Activated CD4-positive, alpha-beta T cell treated with anti-CD3 and anti-CD28 coated beads for 36 hours (primary cell): Measurements from ENCODE around the gene SLC14A1. TPM values are rescaled to one million over a fixed set of nuclear protein-coding genes. Genes with fewer than 3 reads are reported as not detected.

Source experiments
- ATAC-seq: fragments of 200-7000 bp; cut with Tn5 transposase; one replicate; pipeline ENCODE4 v1.10.0; 2021; ENCODE audit warnings: mild to moderate bottlenecking, moderate library complexity
- CTCF ChIA-PET: fragments of 350-600 bp; sonication (Branson Sonifier 250); formaldehyde crosslinking; loops from one replicate; lab custom pipeline; 2021; ENCODE audit warnings: antibody characterized with exemption; lab: Charles Lee
- POLR2A ChIA-PET: fragments of 350-600 bp; sonication (Branson Sonifier 250); formaldehyde crosslinking; loops from one replicate; lab custom pipeline; 2021; ENCODE audit warnings: antibody characterized with exemption, inconsistent platforms; lab: Charles Lee
- DNase-seq: peaks from one replicate; pipeline ENCODE4 v3.0.0-alpha.2; 2020
- H3K27ac Mint-ChIP-seq: one replicate; pipeline ENCODE4 v1.8.0; 2021; ENCODE audit warnings: mixed read lengths
- H3K27me3 Mint-ChIP-seq: one replicate; pipeline ENCODE4 v1.8.0; 2021; ENCODE audit warnings: mixed read lengths
- H3K36me3 Mint-ChIP-seq: one replicate; pipeline ENCODE4 v1.8.0; 2021; ENCODE audit warnings: low read depth, mixed read lengths
- H3K4me1 Mint-ChIP-seq: one replicate; pipeline ENCODE4 v1.8.0; 2021; ENCODE audit warnings: mixed read lengths
- H3K4me3 Mint-ChIP-seq: one replicate; pipeline ENCODE4 v1.8.0; 2021; ENCODE audit warnings: mild to moderate bottlenecking, moderate library complexity, mixed read lengths
- H3K9me3 Mint-ChIP-seq: one replicate; pipeline ENCODE4 v1.8.0; 2021; ENCODE audit warnings: low read depth, mixed read lengths
- intact Hi-C, 2 experiments: fragments of 100-400 bp; cut with DNase I in 1 of 2; cut with micrococcal nuclease in 1 of 2; formaldehyde crosslinking; loops; one replicate each; pipeline versions ENCODE4 v1.14.2 to v1.15.1; 2022 to 2024; cut with DNase I, micrococcal nuclease
- total RNA-seq, 2 experiments: library from RNA; stranded (reverse); gene quantifications; one replicate each; pipeline ENCODE4 v1.2.3, GENCODE V29; 2021

SLC14A1 gene
- total RNA-seq, 2 experiments from 2014 or later, result 1.3 to 1.5 TPM

DNA sequence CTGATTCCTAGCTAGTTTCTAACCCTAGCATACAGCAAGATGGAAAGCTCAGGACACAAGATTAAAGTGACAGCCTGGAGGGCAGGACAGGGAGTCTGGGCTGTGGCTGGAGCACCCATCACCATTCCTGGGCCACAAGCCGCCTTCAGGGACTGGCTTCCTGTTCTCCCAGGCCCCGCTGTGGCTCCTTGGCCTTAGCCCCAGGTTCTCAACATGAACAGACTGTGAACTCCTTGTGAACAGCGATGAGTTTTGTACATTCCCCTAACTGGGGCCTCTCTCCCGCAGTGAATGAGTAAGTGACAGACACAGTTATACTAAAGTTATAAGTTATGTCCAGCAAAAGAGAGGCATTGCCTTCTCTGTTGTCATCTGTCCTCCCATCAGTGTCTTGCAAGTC is 35.9 kb upstream of the SLC14A1 start:
- no peaks in the 10 kb centered on the region for H3K36me3 Mint-ChIP-seq
- ATAC-seq (peak; percentile 8), DNase-seq (peak; percentile 40)
- ChIA-PET CTCF (interaction anchor here (0.6 to 5.1 kb wide), 17 partner anchors 10 to 473 kb away, joined by 3 to 71 read pairs (median 4); no protein-coding TSS in a partner anchor), POLR2A (interaction anchor here (1.4 kb wide), 1 partner anchor 18 kb away, joined by 5 read pairs; no protein-coding TSS in a partner anchor)
- no peaks in the 10 kb centered on the region for H3K9me3 Mint-ChIP-seq
- peaks cover 21% of the 10 kb centered on the region for H3K27me3 Mint-ChIP-seq
- H3K27ac Mint-ChIP-seq, result peak overlapping the region; percentile 51
- intact Hi-C loops, result no loop called here
- H3K4me3 Mint-ChIP-seq, result peak overlapping the region; percentile 69
- H3K4me1 Mint-ChIP-seq, result peaks cover 69% of the 10 kb centered on the region

DNA sequence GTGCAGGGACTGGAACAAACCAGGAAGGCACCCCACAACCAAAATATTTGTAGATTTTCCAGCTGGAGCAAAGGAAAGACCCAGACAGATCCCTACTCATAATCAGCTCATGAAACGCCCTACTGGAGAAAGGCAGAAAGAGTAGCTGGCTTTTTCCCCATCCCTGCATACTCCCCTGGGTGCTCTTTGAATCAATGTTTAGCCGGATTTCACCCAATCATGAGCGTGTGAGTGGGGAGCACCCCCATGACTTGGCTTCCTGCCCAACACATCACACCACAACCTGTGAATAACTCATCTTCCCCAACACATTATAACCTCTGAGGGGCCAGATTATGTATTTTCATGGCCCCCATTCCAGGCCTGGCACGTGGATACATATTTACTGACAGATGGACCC is 35.1 kb upstream of the SLC14A1 start:
- DNase-seq (peak; percentile 86), ATAC-seq (peak; percentile 48)
- Mint-ChIP-seq H3K27me3 (peaks cover 16% of the 10 kb centered on the region), H3K4me1 (peaks cover 62% of the 10 kb centered on the region), H3K36me3 (no peaks in the 10 kb centered on the region), H3K4me3 (peak overlapping the region; percentile 69), H3K27ac (peak overlapping the region; percentile 51), H3K9me3 (no peaks in the 10 kb centered on the region)
- POLR2A ChIA-PET, result interaction anchor here (1.4 kb wide), 1 partner anchor 18 kb away, joined by 5 read pairs; no protein-coding TSS in a partner anchor
- CTCF ChIA-PET, result interaction anchor here (0.7 to 5.1 kb wide), 11 partner anchors 11 to 385 kb away, joined by 3 to 71 read pairs (median 6); no protein-coding TSS in a partner anchor
- intact Hi-C loops, result no loop called here

DNA sequence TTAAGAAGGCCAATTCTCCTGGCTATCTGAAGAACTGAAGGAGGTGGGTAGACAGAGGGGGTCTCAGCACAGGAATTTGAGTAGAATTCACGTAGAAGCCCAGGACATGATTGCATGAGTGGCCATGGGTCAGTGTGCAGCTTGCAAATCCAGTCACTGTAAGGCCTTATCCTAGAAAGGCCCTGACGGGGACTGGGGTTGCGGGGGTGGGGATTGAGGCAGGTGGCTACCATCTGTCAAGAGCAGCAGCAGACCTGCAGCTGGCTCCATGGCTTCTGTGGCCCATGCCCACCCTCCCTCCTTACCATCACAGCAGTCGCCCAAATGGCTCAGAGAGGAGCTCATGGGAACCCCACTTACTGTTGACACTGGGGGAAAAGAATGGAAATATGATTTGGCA is 34.6 kb upstream of the SLC14A1 start:
- no peak for ATAC-seq
- no peaks in the 10 kb centered on the region for H3K9me3 Mint-ChIP-seq
- no peak for DNase-seq
- POLR2A ChIA-PET, result interaction anchor here (1.4 kb wide), 1 partner anchor 19 kb away, joined by 5 read pairs; no protein-coding TSS in a partner anchor
- CTCF ChIA-PET, result interaction anchor here (0.6 to 5.1 kb wide), 12 partner anchors 11 to 384 kb away, joined by 3 to 71 read pairs (median 5); no protein-coding TSS in a partner anchor
- no peak overlapping the region for H3K4me3 Mint-ChIP-seq
- no peaks in the 10 kb centered on the region for H3K36me3 Mint-ChIP-seq
- peaks cover 16% of the 10 kb centered on the region for H3K27me3 Mint-ChIP-seq
- H3K27ac Mint-ChIP-seq, result no peak overlapping the region
- intact Hi-C loops, result no loop called here
- peaks cover 57% of the 10 kb centered on the region for H3K4me1 Mint-ChIP-seq

DNA sequence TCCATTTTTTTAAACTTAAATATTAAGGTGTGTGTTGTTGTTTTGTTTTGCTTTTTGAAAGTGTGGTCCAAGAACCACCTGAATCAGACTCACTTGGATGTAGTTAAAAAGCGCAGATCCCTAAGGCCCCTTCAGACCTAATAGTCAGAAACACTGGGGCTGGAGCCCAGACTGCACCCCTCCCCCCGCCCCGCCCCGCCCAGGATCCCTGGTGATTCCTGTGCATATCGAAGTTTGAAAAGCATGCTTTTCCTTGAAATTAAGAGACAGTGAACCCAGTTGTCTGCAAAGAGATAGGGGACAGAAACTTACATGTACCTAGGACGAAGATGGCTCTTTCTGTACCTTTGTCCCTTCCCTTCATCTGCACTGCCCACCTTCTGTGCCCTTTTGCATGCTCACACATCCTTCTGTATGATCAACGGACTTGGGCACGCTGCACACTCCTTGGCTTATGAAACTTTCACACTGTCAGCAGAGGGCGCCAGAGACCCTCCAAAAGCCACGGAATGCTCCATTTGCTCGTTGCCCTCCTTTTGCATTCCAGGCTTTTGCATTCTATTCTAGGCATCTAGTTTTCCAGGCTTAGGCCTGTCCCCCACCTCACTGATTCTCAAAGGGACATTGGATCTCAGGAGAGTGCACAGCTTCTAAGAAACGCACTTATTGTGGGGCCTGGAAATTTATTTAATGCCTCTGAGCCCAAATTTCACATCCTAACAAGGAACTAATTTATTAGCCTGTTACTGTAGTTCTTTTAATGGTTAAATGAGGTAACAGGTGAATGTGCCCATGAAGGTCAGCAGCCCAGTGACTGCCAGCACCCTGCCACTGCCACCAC is 32.8 kb upstream of the SLC14A1 start:
- Mint-ChIP-seq H3K9me3 (peaks cover 6% of the 10 kb centered on the region), H3K36me3 (no peaks in the 10 kb centered on the region), H3K4me1 (peaks cover 42% of the 10 kb centered on the region), H3K4me3 (no peak overlapping the region), H3K27me3 (peaks cover 7% of the 10 kb centered on the region), H3K27ac (no peak overlapping the region)
- ChIA-PET POLR2A (no interaction called here), CTCF (interaction anchor here (1.0 to 5.1 kb wide), 8 partner anchors 21 to 382 kb away, joined by 3 to 71 read pairs (median 6); no protein-coding TSS in a partner anchor)
- peak; percentile 87 for DNase-seq
- ATAC-seq, result peak; percentile 17
- intact Hi-C loops, result loop anchor here (1.0 to 2.0 kb wide), 7 partner anchors 148 to 382 kb away; partner anchors contain the start of genes EPG5 (in 1 of the 2) and PSTPIP2 (in 1 of the 2)

DNA sequence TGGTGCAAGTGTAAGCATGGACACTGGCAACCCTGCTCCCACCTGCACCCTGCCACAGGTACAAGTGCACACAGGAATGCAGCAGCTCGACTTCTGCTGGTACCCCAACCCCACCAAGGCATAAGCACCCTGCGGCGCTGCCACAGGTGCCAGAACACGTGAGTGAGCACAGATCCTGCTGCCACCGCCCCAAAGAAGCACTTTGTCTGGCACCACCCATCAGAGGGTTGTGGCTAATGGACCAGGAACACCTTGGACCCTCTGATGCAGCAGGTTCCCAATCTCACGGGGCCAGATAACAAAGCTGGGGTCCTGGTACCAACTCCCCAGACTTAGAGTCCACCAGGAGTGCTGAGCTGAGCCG is 32.2 kb upstream of the SLC14A1 start:
- peaks cover 6% of the 10 kb centered on the region for H3K9me3 Mint-ChIP-seq
- no peak overlapping the region for H3K4me3 Mint-ChIP-seq
- no peaks in the 10 kb centered on the region for H3K36me3 Mint-ChIP-seq
- ATAC-seq, result no peak
- ChIA-PET CTCF (interaction anchor here (1.0 to 3.9 kb wide), 7 partner anchors 25 to 381 kb away, joined by 3 to 33 read pairs (median 6); no protein-coding TSS in a partner anchor), POLR2A (no interaction called here)
- no peak for DNase-seq
- H3K27ac Mint-ChIP-seq, result no peak overlapping the region
- intact Hi-C loops, result loop anchor here (1.0 to 2.0 kb wide), 7 partner anchors 147 to 382 kb away; partner anchors contain the start of genes EPG5 (in 1 of the 2) and PSTPIP2 (in 1 of the 2)
- H3K27me3 Mint-ChIP-seq, result peaks cover 7% of the 10 kb centered on the region
- peaks cover 36% of the 10 kb centered on the region for H3K4me1 Mint-ChIP-seq

DNA sequence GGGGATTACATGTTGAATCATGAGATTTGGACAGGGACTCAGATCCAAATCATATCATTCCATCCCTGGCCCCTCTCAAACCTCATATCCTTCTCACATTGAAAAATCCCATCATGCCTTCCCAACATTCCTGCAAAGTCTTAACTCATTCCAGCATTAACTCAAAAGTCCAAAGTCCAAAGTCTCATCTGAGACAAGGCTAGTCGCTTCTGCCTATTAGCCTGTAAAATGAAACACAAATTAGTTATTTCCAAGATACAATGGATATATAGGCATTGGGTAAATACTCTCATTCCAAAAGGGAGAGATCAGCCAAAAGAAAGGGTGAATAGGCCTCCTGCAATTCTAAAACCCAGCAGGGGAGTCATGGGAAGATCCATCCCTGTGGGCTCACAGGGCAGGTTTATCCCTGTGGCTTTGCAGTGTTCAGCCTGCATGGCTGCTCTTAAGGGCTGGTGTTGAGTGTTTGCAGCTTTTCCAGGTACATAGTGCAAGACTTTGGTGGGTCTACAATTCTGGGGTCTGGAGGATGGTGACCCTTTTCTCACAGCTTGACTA is 21.2 kb upstream of the SLC14A1 start:
- CTCF ChIA-PET, result no interaction called here
- no peak overlapping the region for H3K4me3 Mint-ChIP-seq
- intact Hi-C loops, result no loop called here
- POLR2A ChIA-PET, result no interaction called here
- no peak overlapping the region for H3K27ac Mint-ChIP-seq
- DNase-seq (no peak), ATAC-seq (no peak)
- no peaks in the 10 kb centered on the region for H3K4me1 Mint-ChIP-seq
- H3K27me3 Mint-ChIP-seq, result no peaks in the 10 kb centered on the region
- H3K36me3 Mint-ChIP-seq, result peaks cover 2% of the 10 kb centered on the region
- H3K9me3 Mint-ChIP-seq, result peaks cover 15% of the 10 kb centered on the region

DNA sequence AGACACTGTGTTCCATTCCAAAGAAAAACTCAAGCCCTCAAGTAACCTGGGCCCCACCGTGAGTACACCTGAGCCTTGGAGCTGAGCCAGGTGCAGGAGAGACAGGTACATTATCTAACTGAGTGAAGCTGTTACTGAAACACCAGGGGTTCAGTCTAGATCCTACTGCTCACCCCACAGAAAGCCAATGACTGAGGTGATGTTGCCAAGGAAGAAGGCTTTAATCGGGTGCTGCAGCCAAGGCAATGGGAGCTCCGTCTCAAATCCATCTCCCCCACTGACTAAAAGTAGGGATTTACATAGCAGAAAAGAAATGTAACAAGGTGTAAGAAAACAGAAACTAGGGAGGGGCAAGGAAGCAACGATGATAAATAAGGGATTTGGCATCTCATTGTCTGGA is 15.2 kb upstream of the SLC14A1 start:
- intact Hi-C loops, result no loop called here
- ChIA-PET CTCF (interaction anchor here (0.7 to 1.5 kb wide), 3 partner anchors 12 to 67 kb away, joined by 3 to 5 read pairs (median 5); no protein-coding TSS in a partner anchor), POLR2A (no interaction called here)
- DNase-seq (no peak), ATAC-seq (no peak)
- Mint-ChIP-seq H3K27me3 (no peaks in the 10 kb centered on the region), H3K36me3 (peaks cover 8% of the 10 kb centered on the region), H3K27ac (no peak overlapping the region), H3K4me3 (no peak overlapping the region), H3K9me3 (peaks cover 15% of the 10 kb centered on the region), H3K4me1 (no peaks in the 10 kb centered on the region)

DNA sequence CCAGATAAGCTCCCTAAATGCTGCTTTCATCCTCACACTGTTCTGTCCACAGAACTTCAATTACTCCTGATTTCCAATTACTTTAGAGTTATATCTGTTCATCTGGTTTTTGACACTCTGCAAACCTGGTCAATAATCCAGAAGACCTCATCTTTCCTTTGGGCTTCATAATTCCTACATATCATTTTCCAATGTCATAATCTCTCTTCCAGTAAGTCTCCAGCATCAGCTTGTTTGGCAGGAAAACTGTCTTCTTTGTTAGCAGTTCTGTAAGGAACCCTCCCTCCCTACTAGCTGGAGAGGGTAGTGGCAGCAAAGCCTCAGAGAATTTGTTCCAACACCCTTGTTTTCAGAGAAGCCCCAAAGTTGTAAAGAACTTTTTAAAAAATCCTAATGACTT is 11.9 kb upstream of the SLC14A1 start:
- ATAC-seq, result no peak

DNA sequence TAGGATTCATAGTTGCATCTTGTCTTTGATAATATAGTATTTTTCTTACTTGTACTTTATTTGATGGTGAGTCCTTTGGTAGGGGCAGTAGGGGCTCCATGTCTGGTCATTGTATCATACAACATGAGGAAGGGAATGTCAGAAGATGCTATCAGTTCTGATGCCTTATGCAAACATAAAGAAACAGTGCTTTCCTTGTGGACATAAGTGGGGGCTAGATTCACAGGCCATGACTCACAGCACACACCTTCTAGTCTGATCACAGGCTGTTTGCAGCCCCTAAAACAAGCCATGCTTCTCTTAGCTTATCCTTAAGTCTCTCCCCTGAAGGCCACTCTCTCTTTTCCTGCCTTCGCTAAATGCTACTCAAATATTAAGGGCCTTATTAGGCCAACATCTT is 10.7 kb upstream of the SLC14A1 start:
- intact Hi-C loops, result no loop called here
- Mint-ChIP-seq H3K4me1 (no peaks in the 10 kb centered on the region), H3K27me3 (no peaks in the 10 kb centered on the region), H3K27ac (no peak overlapping the region), H3K9me3 (peaks cover 6% of the 10 kb centered on the region), H3K4me3 (no peak overlapping the region), H3K36me3 (peaks cover 2% of the 10 kb centered on the region)
- CTCF ChIA-PET, result interaction anchor here (1.9 kb wide), 1 partner anchor 10 kb away, joined by 6 read pairs; no protein-coding TSS in a partner anchor
- POLR2A ChIA-PET, result no interaction called here
- no peak for DNase-seq
- ATAC-seq, result no peak

More for the DNA sequence above, 11.9 kb upstream of the SLC14A1 start:
- DNase-seq, result no peak
- CTCF ChIA-PET, result interaction anchor here (1.0 kb wide), 1 partner anchor 11 kb away, joined by 7 read pairs; no protein-coding TSS in a partner anchor
- no peak overlapping the region for H3K27ac Mint-ChIP-seq
- H3K4me3 Mint-ChIP-seq, result no peak overlapping the region
- intact Hi-C loops, result no loop called here
- peaks cover 11% of the 10 kb centered on the region for H3K9me3 Mint-ChIP-seq
- no peaks in the 10 kb centered on the region for H3K27me3 Mint-ChIP-seq
- POLR2A ChIA-PET, result no interaction called here
- no peaks in the 10 kb centered on the region for H3K4me1 Mint-ChIP-seq
- peaks cover 7% of the 10 kb centered on the region for H3K36me3 Mint-ChIP-seq

DNA sequence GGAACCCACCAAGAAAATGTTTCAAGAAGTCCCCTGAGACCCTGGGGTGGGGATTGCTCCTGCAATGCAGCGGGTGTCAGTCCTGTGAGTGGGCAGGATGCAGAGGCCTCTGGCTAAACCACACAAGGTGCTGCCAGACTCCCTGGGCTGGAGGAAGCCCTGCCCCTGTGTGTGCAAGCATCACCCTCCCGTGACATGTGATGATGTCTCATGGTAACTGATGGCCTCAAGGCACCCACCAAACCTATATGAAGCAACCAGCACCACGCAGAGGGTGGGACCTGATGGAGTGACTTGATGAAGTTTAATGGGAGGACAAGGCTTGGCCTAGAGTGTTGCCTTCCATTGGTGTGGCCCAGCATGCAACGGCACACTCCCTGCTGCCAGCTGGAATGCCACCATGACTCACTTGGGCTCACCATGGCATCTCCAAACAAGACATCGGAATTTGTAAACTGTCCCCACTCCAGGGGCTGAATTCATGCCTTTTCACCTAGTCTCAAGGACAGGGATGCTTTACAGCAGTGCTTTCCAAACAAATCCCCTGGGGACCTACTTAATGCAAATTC is 8.7 kb upstream of the SLC14A1 start:
- Mint-ChIP-seq H3K27ac (no peak overlapping the region), H3K4me3 (no peak overlapping the region), H3K9me3 (no peaks in the 10 kb centered on the region), H3K36me3 (no peaks in the 10 kb centered on the region), H3K27me3 (no peaks in the 10 kb centered on the region), H3K4me1 (no peaks in the 10 kb centered on the region)
- intact Hi-C loops, result no loop called here
- CTCF ChIA-PET, result interaction anchor here (1.9 kb wide), 1 partner anchor 8 kb away, joined by 6 read pairs; no protein-coding TSS in a partner anchor
- ATAC-seq (no peak), DNase-seq (no peak)
- POLR2A ChIA-PET, result no interaction called here

DNA sequence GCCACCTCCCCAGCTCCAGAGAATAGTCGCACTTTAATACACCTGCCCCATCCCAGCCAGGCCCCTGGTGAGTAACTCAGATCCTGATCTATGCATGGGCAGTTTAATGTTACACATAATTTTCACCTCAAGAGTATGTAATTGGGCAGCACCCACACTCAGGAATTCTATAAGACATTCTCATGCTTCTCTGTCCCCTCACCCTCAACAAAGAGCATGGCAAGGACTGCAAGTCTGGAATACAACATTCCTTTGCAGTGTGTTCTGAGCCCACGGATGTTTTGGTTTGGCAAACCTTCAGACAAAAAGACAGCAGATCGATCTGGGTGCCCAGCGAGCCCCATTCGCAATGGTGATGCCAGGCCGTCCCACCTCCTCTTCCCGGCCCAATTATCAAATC is 4.9 kb upstream of the SLC14A1 start:
- no peak for ATAC-seq
- intact Hi-C loops, result no loop called here
- ChIA-PET CTCF (no interaction called here), POLR2A (no interaction called here)
- no peak overlapping the region for H3K4me3 Mint-ChIP-seq
- H3K36me3 Mint-ChIP-seq, result no peaks in the 10 kb centered on the region
- H3K27me3 Mint-ChIP-seq, result no peaks in the 10 kb centered on the region
- no peaks in the 10 kb centered on the region for H3K4me1 Mint-ChIP-seq
- no peak overlapping the region for H3K27ac Mint-ChIP-seq
- no peaks in the 10 kb centered on the region for H3K9me3 Mint-ChIP-seq
- DNase-seq, result no peak
